Mesodermal cell (in vitro differentiated cells): ENCODE results near the gene TMPRSS11A.

ENCODE experiments used
- H3K27ac ChIP-seq: 2 replicates; pipeline ENCODE4 v1.7.0; 2013; ENCODE audit warnings: mild to moderate bottlenecking, low read depth, low read length, moderate library complexity; ENCODE audit not compliant: severe bottlenecking
- H3K36me3 ChIP-seq: 2 replicates; pipeline ENCODE4 v1.7.1; 2013; ENCODE audit warnings: mild to moderate bottlenecking, low read length, moderate library complexity; ENCODE audit not compliant: control insufficient read depth, insufficient read depth
- H3K4me1 ChIP-seq: one replicate; pipeline ENCODE4 v1.7.1; 2013; ENCODE audit warnings: mild to moderate bottlenecking, low read length; ENCODE audit not compliant: insufficient read depth, control insufficient read depth, poor library complexity, severe bottlenecking
- H3K4me3 ChIP-seq: 2 replicates; pipeline ENCODE4 v1.7.0; 2013; ENCODE audit warnings: low read length, control low read depth, mild to moderate bottlenecking; ENCODE audit not compliant: insufficient read depth, poor library complexity, severe bottlenecking; ENCODE audit errors: extremely low read depth
- H3K9me3 ChIP-seq: 2 replicates; pipeline ENCODE4 v1.7.1; 2013; ENCODE audit warnings: mild to moderate bottlenecking, low read length, moderate library complexity; ENCODE audit not compliant: control insufficient read depth
- WGBS, 2 experiments: methylation state at CpG; one replicate each; pipeline ENCODE4 v1.1.5; 2013; ENCODE audit warnings: missing lambda C conversion rate in 2 of 2; ENCODE audit not compliant: insufficient coverage in 2 of 2; 5-methylcytosine and 5-hydroxymethylcytosine counted together

The TMPRSS11A gene

DNA sequence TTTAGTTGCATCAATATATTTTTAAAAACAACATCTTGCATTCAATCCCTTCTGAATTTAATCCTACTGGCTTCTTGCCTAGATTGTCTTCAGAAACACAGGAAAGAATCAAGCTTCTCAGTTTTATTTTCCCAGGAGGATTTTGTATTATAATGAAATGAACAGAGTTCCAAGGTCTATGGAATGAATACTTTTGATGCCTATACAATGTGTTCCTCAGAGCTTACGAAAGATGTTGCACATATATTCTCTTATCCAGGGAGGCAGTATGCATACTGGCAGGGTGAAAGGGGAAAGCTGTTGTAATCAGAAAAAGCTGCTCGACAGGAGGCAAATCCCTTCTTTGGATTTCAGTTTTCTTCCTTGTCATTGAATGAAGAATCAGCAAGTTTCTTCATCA lies 88.3 kb downstream of the TMPRSS11A start:
- no peaks in the 10 kb centered on the region for H3K4me1 ChIP-seq
- H3K27ac ChIP-seq, result no peak overlapping the region
- no peaks in the 10 kb centered on the region for H3K36me3 ChIP-seq
- no peak overlapping the region for H3K4me3 ChIP-seq
- H3K9me3 ChIP-seq, result no peaks in the 10 kb centered on the region
- 73 to 80% methylated on average over 2 of the region's 2 CpGs for WGBS, 2 experiments

GRCh38 chr4:67873116-67873515 lies 90.2 kb downstream of the TMPRSS11A start:
- Histone ChIP-seq H3K27ac (no peak overlapping the region), H3K4me3 (no peak overlapping the region), H3K36me3 (no peaks in the 10 kb centered on the region), H3K4me1 (no peaks in the 10 kb centered on the region), H3K9me3 (no peaks in the 10 kb centered on the region)
- 60% methylated on average over 1 of the region's 1 CpG; no CpG with 5 or more reads in 1 of the 2 experiments for WGBS, 2 experiments

DNA sequence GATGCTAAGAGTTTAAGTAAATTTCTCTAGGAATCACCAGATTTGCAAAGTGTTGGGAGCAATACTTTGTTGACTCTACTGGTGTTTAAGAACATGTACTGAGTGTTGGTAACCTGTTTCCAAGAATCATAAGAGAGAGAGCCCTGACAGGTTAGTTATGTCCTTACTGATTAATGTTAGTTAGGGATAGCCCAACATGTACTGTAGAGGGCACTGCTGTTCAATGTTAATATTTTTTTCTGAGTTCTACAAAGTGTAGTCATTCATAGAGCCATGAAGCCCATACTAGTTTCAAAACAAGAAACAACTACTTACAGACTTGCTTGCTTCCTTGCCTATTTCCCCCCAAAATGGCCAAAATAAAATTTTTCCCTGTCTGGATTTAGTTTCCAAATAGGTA lies 91.4 kb downstream of the TMPRSS11A start:
- no peaks in the 10 kb centered on the region for H3K36me3 ChIP-seq
- no peak overlapping the region for H3K27ac ChIP-seq
- no peak overlapping the region for H3K4me3 ChIP-seq
- H3K4me1 ChIP-seq, result no peaks in the 10 kb centered on the region
- H3K9me3 ChIP-seq, result no peaks in the 10 kb centered on the region

DNA sequence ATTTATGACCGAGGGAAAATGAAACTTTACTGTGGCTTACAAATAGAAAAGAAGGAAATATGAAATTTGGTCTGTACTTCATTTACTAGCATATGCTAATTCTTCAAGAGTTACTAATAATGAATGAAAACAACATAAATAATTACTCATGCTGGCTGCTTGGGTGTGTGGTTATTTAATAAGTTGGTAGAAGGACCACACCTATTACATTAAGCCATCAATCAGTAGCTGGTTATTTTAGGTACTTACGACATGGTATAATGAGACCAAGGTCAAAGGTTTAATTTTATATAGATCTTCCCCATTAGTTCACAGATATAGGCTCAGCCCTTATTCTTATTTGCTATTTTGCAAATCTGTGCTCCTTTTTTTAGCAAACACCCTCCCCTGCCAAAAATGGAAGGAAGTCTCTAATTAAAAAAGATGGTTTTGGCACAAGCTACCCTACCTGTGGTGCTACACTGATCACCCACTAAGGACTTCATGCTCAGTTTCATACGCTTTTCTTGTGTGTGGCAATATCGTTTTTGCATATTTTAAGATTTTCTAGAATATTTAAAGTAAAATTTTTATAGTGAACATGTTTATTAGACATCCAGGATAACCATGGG lies 93.6 kb downstream of the TMPRSS11A start:
- Histone ChIP-seq H3K9me3 (no peaks in the 10 kb centered on the region), H3K4me3 (no peak overlapping the region), H3K36me3 (no peaks in the 10 kb centered on the region), H3K27ac (no peak overlapping the region), H3K4me1 (no peaks in the 10 kb centered on the region)
- no CpG with 5 or more reads among the region's 4 CpGs for WGBS, 2 experiments

- 89 to 91% methylated on average over 4 of the region's 6 CpGs for WGBS, 2 experiments
- Histone ChIP-seq H3K36me3 (no peaks in the 10 kb centered on the region), H3K9me3 (no peaks in the 10 kb centered on the region), H3K27ac (no peak overlapping the region), H3K4me3 (no peak overlapping the region), H3K4me1 (no peaks in the 10 kb centered on the region)
These were observed 101.8 kb downstream of the TMPRSS11A start for GRCh38 chr4:67861513-67861912.
